ENCODE results near the gene ZNF574.

ZNF574 gene

DNA sequence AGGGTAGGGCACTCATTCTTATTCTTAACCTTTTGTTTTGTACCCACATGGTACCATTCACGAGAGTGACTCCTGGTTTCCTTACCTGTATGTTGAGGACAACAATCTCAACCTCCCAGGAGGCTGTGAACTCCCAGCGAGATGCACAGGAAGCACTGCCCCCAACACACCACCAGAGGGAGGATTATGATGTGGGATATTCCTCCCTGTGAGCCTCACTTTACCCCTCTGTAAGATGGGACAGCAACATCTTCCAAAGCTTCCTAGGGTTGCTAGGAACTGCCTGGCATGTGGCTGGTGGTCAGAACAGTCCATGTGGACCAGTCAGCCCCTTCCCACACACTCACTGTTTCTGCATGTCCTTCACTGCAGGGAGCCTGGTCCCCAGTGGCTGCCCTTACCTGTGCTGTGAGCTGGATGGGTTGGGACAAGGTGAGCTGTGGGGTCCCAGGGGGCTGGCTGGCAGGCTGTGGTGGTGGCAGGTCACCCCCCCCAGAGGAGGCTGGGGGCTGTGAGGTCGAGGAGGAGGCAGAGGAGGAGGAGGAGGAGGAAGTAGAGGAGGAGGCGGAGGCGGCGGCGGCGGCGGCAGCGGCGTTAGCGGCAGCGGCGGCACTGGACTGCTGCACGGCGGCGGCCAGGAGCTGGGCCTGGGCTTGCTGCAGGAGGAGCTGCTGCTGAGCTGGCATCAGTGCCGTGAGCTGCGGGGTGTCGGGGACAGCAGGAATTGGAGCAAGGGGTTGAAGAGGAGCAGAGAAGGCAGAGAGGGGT, 40.5 kb downstream of the ZNF574 start:
- peak overlapping the region; percentile 96 for H3K4me2 ChIP-seq (ENCODE audit: low read length)

DNA sequence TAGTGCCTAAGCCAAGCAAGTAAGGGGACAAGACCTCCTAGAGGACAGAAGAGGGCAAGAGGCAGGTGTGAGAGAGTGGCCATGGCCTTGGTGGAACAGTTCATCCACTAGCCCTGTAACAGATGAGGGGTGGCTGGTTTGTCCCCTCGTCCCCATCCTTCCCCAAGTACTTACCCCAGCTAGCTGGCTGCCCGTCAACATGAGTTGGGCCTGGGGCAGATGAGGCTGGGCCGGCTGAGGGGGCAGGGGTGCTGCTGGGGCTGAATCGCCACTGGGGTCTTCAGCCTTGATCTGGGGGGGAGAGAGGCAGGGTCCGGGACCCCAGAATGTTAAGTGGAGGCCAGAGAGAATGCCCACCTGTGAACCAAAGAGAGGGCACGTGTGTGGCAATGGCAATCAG, 41.1 kb downstream of the ZNF574 start:
- Histone ChIP-seq H3F3A (ENCODE audit: control insufficient read depth, insufficient read depth) (peaks cover 66% of the 10 kb centered on the region), H3K79me2 (ENCODE audit: control insufficient read depth, low read length) (peaks cover 31% of the 10 kb centered on the region), H3K36me3 (ENCODE audit: control insufficient read depth, low read length) (peaks cover 82% of the 10 kb centered on the region), H3K4me3 (ENCODE audit: low read length) (peak overlapping the region; percentile 74; the same call in 1 of the 2 replicates), H4K20me1 (ENCODE audit: control insufficient read depth, insufficient read depth, low read depth, low read length) (no peaks in the 10 kb centered on the region), H3K9me2 (replicated peaks; ENCODE audit: control insufficient read depth, low read length) (no peaks in the 10 kb centered on the region), H3K27me3 (ENCODE audit: control insufficient read depth, low read length) (no peaks in the 10 kb centered on the region), H3K9me3 (ENCODE audit: control insufficient read depth, insufficient read depth, low read length) (no peaks in the 10 kb centered on the region), H3K27ac (ENCODE audit: low read depth, low read length) (peak overlapping the region; percentile 98), H3K4me1 (ENCODE audit: control insufficient read depth, low read length) (peaks cover 100% of the 10 kb centered on the region), H3K4me2 (ENCODE audit: low read length) (peak overlapping the region; percentile 96)
- no peak for TF ChIP-seq EZH2phosphoT487 (IDR thresholded peaks at IDR 0.05; ENCODE audit: borderline replicate concordance, low read length)
- TF ChIP-seq, protein P1, sequence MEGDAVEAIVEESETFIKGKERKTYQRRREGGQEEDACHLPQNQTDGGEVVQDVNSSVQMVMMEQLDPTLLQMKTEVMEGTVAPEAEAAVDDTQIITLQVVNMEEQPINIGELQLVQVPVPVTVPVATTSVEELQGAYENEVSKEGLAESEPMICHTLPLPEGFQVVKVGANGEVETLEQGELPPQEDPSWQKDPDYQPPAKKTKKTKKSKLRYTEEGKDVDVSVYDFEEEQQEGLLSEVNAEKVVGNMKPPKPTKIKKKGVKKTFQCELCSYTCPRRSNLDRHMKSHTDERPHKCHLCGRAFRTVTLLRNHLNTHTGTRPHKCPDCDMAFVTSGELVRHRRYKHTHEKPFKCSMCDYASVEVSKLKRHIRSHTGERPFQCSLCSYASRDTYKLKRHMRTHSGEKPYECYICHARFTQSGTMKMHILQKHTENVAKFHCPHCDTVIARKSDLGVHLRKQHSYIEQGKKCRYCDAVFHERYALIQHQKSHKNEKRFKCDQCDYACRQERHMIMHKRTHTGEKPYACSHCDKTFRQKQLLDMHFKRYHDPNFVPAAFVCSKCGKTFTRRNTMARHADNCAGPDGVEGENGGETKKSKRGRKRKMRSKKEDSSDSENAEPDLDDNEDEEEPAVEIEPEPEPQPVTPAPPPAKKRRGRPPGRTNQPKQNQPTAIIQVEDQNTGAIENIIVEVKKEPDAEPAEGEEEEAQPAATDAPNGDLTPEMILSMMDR (IDR thresholded peaks at IDR 0.05; ENCODE audit: low read depth, low read length, poor library complexity, severe bottlenecking): no peak

More for the DNA sequence above, 40.5 kb downstream of the ZNF574 start:
- Histone ChIP-seq H3K79me2 (ENCODE audit: control insufficient read depth, low read length) (peaks cover 34% of the 10 kb centered on the region), H3K27ac (ENCODE audit: low read depth, low read length) (peak overlapping the region; percentile 98), H3F3A (ENCODE audit: control insufficient read depth, insufficient read depth) (peaks cover 66% of the 10 kb centered on the region), H3K9me3 (ENCODE audit: control insufficient read depth, insufficient read depth, low read length) (no peaks in the 10 kb centered on the region), H3K4me3 (ENCODE audit: low read length) (peak overlapping the region; percentile 74), H4K20me1 (ENCODE audit: control insufficient read depth, insufficient read depth, low read depth, low read length) (no peaks in the 10 kb centered on the region), H3K27me3 (ENCODE audit: control insufficient read depth, low read length) (no peaks in the 10 kb centered on the region), H3K36me3 (ENCODE audit: control insufficient read depth, low read length) (peaks cover 83% of the 10 kb centered on the region), H3K9me2 (replicated peaks; ENCODE audit: control insufficient read depth, low read length) (no peaks in the 10 kb centered on the region), H3K4me1 (ENCODE audit: control insufficient read depth, low read length) (peaks cover 100% of the 10 kb centered on the region)
- no peak for TF ChIP-seq EZH2phosphoT487 (IDR thresholded peaks at IDR 0.05; ENCODE audit: borderline replicate concordance, low read length)
- TF ChIP-seq, protein P1 (IDR thresholded peaks at IDR 0.05; ENCODE audit: low read depth, low read length, poor library complexity, severe bottlenecking): peak; percentile 47

DNA sequence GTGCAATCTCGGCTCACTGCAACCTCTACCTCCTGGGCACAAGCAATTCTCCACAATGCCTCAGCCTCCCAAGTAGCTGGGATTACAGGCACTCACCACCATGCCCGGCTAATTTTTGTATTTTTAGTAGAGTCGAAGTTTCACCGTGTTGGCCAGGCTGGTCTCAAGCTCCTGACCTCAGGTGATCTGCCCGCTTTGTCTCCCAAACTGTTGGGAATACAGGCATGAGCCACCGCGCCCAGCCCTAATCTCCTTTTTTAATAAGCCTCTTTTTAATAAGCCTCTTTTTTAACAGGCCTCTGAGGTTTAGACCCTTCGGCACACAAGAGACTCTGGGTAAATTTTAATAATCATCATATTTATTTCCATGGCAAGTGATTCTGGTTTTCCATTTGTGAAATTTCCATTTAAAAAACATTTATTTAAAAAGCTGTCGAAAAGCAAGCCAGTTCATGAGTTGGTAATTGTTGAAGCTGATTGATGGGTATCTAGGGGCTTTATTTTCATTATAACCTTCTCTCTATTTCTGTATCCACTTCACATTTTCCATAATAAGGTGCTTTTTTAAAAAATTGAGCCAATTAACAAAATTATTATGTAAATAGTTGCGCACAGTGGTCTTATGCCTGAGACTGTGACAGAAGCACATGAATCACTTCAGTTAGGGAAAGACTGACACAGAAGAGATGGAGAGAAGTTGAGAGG, 44.5 kb downstream of the ZNF574 start:
- Histone ChIP-seq H4K20me1 (ENCODE audit: control insufficient read depth, insufficient read depth, low read depth, low read length) (no peaks in the 10 kb centered on the region), H3K9me3 (ENCODE audit: control insufficient read depth, insufficient read depth, low read length) (no peaks in the 10 kb centered on the region), H3K4me3 (ENCODE audit: low read length) (no peak overlapping the region), H3K27ac (ENCODE audit: low read depth, low read length) (peak overlapping the region; percentile 98), H3K79me2 (ENCODE audit: control insufficient read depth, low read length) (peaks cover 50% of the 10 kb centered on the region), H3K4me1 (ENCODE audit: control insufficient read depth, low read length) (peaks cover 100% of the 10 kb centered on the region), H3K4me2 (ENCODE audit: low read length) (peak overlapping the region; percentile 87), H3K36me3 (ENCODE audit: control insufficient read depth, low read length) (peaks cover 92% of the 10 kb centered on the region), H3K9me2 (replicated peaks; ENCODE audit: control insufficient read depth, low read length) (no peaks in the 10 kb centered on the region), H3F3A (ENCODE audit: control insufficient read depth, insufficient read depth) (peaks cover 61% of the 10 kb centered on the region), H3K27me3 (ENCODE audit: control insufficient read depth, low read length) (no peaks in the 10 kb centered on the region)
- TF ChIP-seq EZH2phosphoT487 (IDR thresholded peaks at IDR 0.05; ENCODE audit: borderline replicate concordance, low read length): no peak
- TF ChIP-seq, protein P1 (IDR thresholded peaks at IDR 0.05; ENCODE audit: low read depth, low read length, poor library complexity, severe bottlenecking): no peak

Data from DOHH2 (cell line).